Immature natural killer cell (primary cell): Measurements from ENCODE around the gene SPEF1. TPM values are rescaled to one million over a fixed set of nuclear protein-coding genes. Genes with fewer than 3 reads are reported as not detected.

Source experiments
- DNase-seq, 3 donors: peaks; one replicate each; pipeline ENCODE4 v3.0.0; 2022; ENCODE audit warnings: mixed read lengths in 1 of 3
- H3K27ac Mint-ChIP-seq, 6 donors: one replicate each; pipeline ENCODE4 v1.8.0; 2020; ENCODE audit warnings: mixed read lengths in 6 of 6, mild to moderate bottlenecking in 5 of 6, inconsistent platforms in 4 of 6, moderate library complexity in 3 of 6
- H3K27me3 Mint-ChIP-seq, 3 donors: one replicate each; pipeline ENCODE4 v1.8.0; 2020 to 2021; ENCODE audit warnings: low read depth in 3 of 3, mild to moderate bottlenecking in 3 of 3, mixed read lengths in 3 of 3, moderate library complexity in 3 of 3, inconsistent platforms in 1 of 3
- H3K36me3 Mint-ChIP-seq, 3 donors: one replicate each; pipeline ENCODE4 v1.8.0; 2020; ENCODE audit warnings: mixed read lengths in 3 of 3, inconsistent platforms in 2 of 3, mild to moderate bottlenecking in 2 of 3
- H3K4me1 Mint-ChIP-seq, 2 donors: one replicate each; pipeline ENCODE4 v1.8.0; 2020; ENCODE audit warnings: inconsistent platforms in 2 of 2, mild to moderate bottlenecking in 2 of 2, mixed read lengths in 2 of 2, moderate library complexity in 1 of 2
- H3K4me3 Mint-ChIP-seq, 5 donors: one replicate each; pipeline ENCODE4 v1.8.0; 2020; ENCODE audit warnings: mild to moderate bottlenecking in 5 of 5, mixed read lengths in 5 of 5, inconsistent platforms in 3 of 5, moderate library complexity in 3 of 5
- H3K9me3 Mint-ChIP-seq, 6 donors: one replicate each; pipeline ENCODE4 v1.8.0; 2020; ENCODE audit warnings: mild to moderate bottlenecking in 6 of 6, mixed read lengths in 6 of 6, inconsistent platforms in 4 of 6, moderate library complexity in 3 of 6
- polyA plus RNA-seq, 3 donors: library from polyadenylated mRNA; unstranded; fragments of 300-500 nt; fragmentation: Illumina TruSeq; gene quantifications; one replicate each; pipeline ENCODE4 v1.2.3, GENCODE V29; 2021

Gene SPEF1
- polyA plus RNA-seq, 3 donors from 2014 or later: not detected

- Mint-ChIP-seq H3K9me3 (no peaks in the 10 kb centered on the region), H3K4me3 (peak overlapping the region in 2 of 5 donors; percentile 6 to 29), H3K27me3 (peaks cover 2 to 7% (median 2%) of the 10 kb centered on the region in 3 donors), H3K4me1 (peaks cover 41 to 56% of the 10 kb centered on the region in 2 donors), H3K36me3 (no peaks in the 10 kb centered on the region), H3K27ac (peak overlapping the region in 5 of 6 donors; percentile 45 to 87 (median 69))
- no peak for DNase-seq
Observed at GRCh38 chr20:3783068-3783489, 1.8 kb upstream of the SPEF1 start.

- Mint-ChIP-seq H3K27me3 (peaks cover 2 to 7% (median 2%) of the 10 kb centered on the region in 3 donors), H3K27ac (peak overlapping the region in 5 of 6 donors; percentile 49 to 87 (median 58)), H3K4me3 (no peak overlapping the region), H3K4me1 (peaks cover 40 to 54% of the 10 kb centered on the region in 2 donors), H3K9me3 (no peaks in the 10 kb centered on the region), H3K36me3 (no peaks in the 10 kb centered on the region)
- DNase-seq: no peak
Observed at GRCh38 chr20:3782597-3782996, 1.3 kb upstream of the SPEF1 start.

GRCh38 chr20:3778976-3779375 lies 2.3 kb downstream of the SPEF1 start:
- H3K4me1 Mint-ChIP-seq: peaks cover 34 to 46% of the 10 kb centered on the region in 2 donors
- H3K27ac Mint-ChIP-seq: no peak overlapping the region
- H3K27me3 Mint-ChIP-seq: peaks cover 0 to 8% (median 4%) of the 10 kb centered on the region in 3 donors
- no peak for DNase-seq
- H3K36me3 Mint-ChIP-seq: no peaks in the 10 kb centered on the region
- H3K9me3 Mint-ChIP-seq: no peaks in the 10 kb centered on the region
- H3K4me3 Mint-ChIP-seq: peak overlapping the region; percentile 35 to 81 (median 68)

GRCh38 chr20:3777716-3778629 lies 3.3 kb downstream of the SPEF1 start:
- Mint-ChIP-seq H3K36me3 (no peaks in the 10 kb centered on the region), H3K27ac (peak overlapping the region in 1 of 6 donors; percentile 35), H3K4me3 (peak overlapping the region; percentile 53 to 84 (median 79)), H3K4me1 (peaks cover 28 to 42% of the 10 kb centered on the region in 2 donors), H3K27me3 (peaks cover 0 to 6% (median 2%) of the 10 kb centered on the region in 3 donors), H3K9me3 (no peaks in the 10 kb centered on the region)
- peak; percentile 31 to 41 (median 39) for DNase-seq

GRCh38 chr20:3777381-3777715 lies 3.9 kb downstream of the SPEF1 start:
- Mint-ChIP-seq H3K27me3 (peaks cover 0 to 6% (median 2%) of the 10 kb centered on the region in 3 donors), H3K4me1 (peaks cover 28 to 37% of the 10 kb centered on the region in 2 donors), H3K36me3 (no peaks in the 10 kb centered on the region), H3K27ac (no peak overlapping the region), H3K9me3 (no peaks in the 10 kb centered on the region), H3K4me3 (peak overlapping the region; percentile 53 to 84 (median 79))
- DNase-seq: no peak

- Mint-ChIP-seq H3K4me3 (peak overlapping the region in 2 of 5 donors; percentile 41 to 46), H3K9me3 (no peaks in the 10 kb centered on the region), H3K4me1 (peaks cover 14 to 20% of the 10 kb centered on the region in 2 donors), H3K36me3 (no peaks in the 10 kb centered on the region), H3K27me3 (peaks cover 0 to 6% (median 2%) of the 10 kb centered on the region in 3 donors), H3K27ac (no peak overlapping the region)
- DNase-seq: no peak
Observed at GRCh38 chr20:3775457-3776108, 5.7 kb downstream of the SPEF1 start.

GRCh38 chr20:3771552-3772058 lies 9.6 kb downstream of the SPEF1 start:
- DNase-seq: no peak
- peaks cover 10 to 11% of the 10 kb centered on the region in 2 donors for H3K4me1 Mint-ChIP-seq
- no peak overlapping the region for H3K27ac Mint-ChIP-seq
- H3K36me3 Mint-ChIP-seq: no peaks in the 10 kb centered on the region
- H3K27me3 Mint-ChIP-seq: peaks cover 5 to 10% (median 7%) of the 10 kb centered on the region in 3 donors
- H3K4me3 Mint-ChIP-seq: no peak overlapping the region
- no peaks in the 10 kb centered on the region for H3K9me3 Mint-ChIP-seq

GRCh38 chr20:3768342-3769130 lies 12.7 kb downstream of the SPEF1 start:
- DNase-seq: peak; percentile 84 to 85 (median 84)
- Mint-ChIP-seq H3K27ac (peak overlapping the region; percentile 91 to 97 (median 93)), H3K36me3 (no peaks in the 10 kb centered on the region), H3K9me3 (no peaks in the 10 kb centered on the region), H3K27me3 (peaks cover 4 to 10% (median 7%) of the 10 kb centered on the region in 3 donors), H3K4me1 (peaks cover 10 to 11% of the 10 kb centered on the region in 2 donors), H3K4me3 (peak overlapping the region; percentile 87 to 92 (median 90))

- Mint-ChIP-seq H3K27me3 (peaks cover 4 to 10% (median 7%) of the 10 kb centered on the region in 3 donors), H3K36me3 (no peaks in the 10 kb centered on the region), H3K27ac (peak within 1 kb of the TSS; percentile 91 to 97 (median 93)), H3K4me1 (peaks cover 10 to 11% of the 10 kb centered on the region in 2 donors), H3K4me3 (peak within 1 kb of the TSS; percentile 87 to 92 (median 90)), H3K9me3 (no peaks in the 10 kb centered on the region)
- DNase-seq: peak; percentile 97 to 98 (median 98)
Observed at GRCh38 chr20:3767427-3768341, 13.6 kb downstream of the SPEF1 start, which contains the start of gene ADISSP. TSS of gene ADISSP (minus strand) at chr20:3767753. CDS start at chr20:3760100, 7,653 bp downstream.

- Mint-ChIP-seq H3K4me1 (peaks cover 10 to 11% of the 10 kb centered on the region in 2 donors), H3K27ac (peak overlapping the region in 1 of 6 donors; percentile 76), H3K27me3 (peaks cover 4 to 10% (median 7%) of the 10 kb centered on the region in 3 donors), H3K36me3 (no peaks in the 10 kb centered on the region), H3K4me3 (peak overlapping the region; percentile 75 to 89 (median 85)), H3K9me3 (no peaks in the 10 kb centered on the region)
- no peak for DNase-seq
Observed at GRCh38 chr20:3767110-3767426, 14.2 kb downstream of the SPEF1 start.

GRCh38 chr20:3766422-3767109 lies 14.7 kb downstream of the SPEF1 start:
- peak overlapping the region in 1 of 6 donors; percentile 76 for H3K27ac Mint-ChIP-seq
- DNase-seq: no peak
- H3K36me3 Mint-ChIP-seq: no peaks in the 10 kb centered on the region
- H3K27me3 Mint-ChIP-seq: peaks cover 4 to 10% (median 7%) of the 10 kb centered on the region in 3 donors
- H3K9me3 Mint-ChIP-seq: no peaks in the 10 kb centered on the region
- peaks cover 10 to 11% of the 10 kb centered on the region in 2 donors for H3K4me1 Mint-ChIP-seq
- peak overlapping the region; percentile 75 to 89 (median 85) for H3K4me3 Mint-ChIP-seq
